Activated naive CD8-positive, alpha-beta T cell treated with anti-CD3 and anti-CD28 coated beads for 36 hours (primary cell): Measurements from ENCODE around the gene DEFB126. TPM values are rescaled to one million over a fixed set of nuclear protein-coding genes. Genes with fewer than 3 reads are reported as not detected.
"Not testable (repeated sequence)": the region's sequence is repeated elsewhere in the genome, so short reads cannot be mapped to it uniquely, and the experiment has no call there.

ENCODE experiments used
- DNase-seq: peaks from one replicate; pipeline ENCODE4 v3.0.0; 2021
- H3K27ac Mint-ChIP-seq: one replicate; pipeline ENCODE4 v1.8.0; 2022; ENCODE audit warnings: mild to moderate bottlenecking, moderate library complexity, mixed read lengths
- H3K27me3 Mint-ChIP-seq: one replicate; pipeline ENCODE4 v1.8.0; 2022; ENCODE audit warnings: mild to moderate bottlenecking, mixed read lengths
- H3K36me3 Mint-ChIP-seq: one replicate; pipeline ENCODE4 v1.8.0; 2021; ENCODE audit warnings: mild to moderate bottlenecking, mixed read lengths
- H3K4me1 Mint-ChIP-seq: one replicate; pipeline ENCODE4 v1.8.0; 2021; ENCODE audit warnings: mixed read lengths
- H3K4me3 Mint-ChIP-seq: one replicate; pipeline ENCODE4 v1.8.0; 2022; ENCODE audit warnings: mild to moderate bottlenecking, moderate library complexity, mixed read lengths
- H3K9me3 Mint-ChIP-seq: one replicate; pipeline ENCODE4 v1.8.0; 2022; ENCODE audit warnings: mixed read lengths
- total RNA-seq, 2 experiments: library from RNA; stranded (reverse); gene quantifications; one replicate each; pipeline ENCODE4 v1.2.3, GENCODE V29; 2021

The DEFB126 gene
- not detected for total RNA-seq

- H3K27ac Mint-ChIP-seq = no peak within 1 kb of the TSS
- no peak for DNase-seq
- H3K4me3 Mint-ChIP-seq = no peak within 1 kb of the TSS
- peaks cover under 1% of the 10 kb centered on the region for H3K4me1 Mint-ChIP-seq
- H3K9me3 Mint-ChIP-seq = peaks cover 2% of the 10 kb centered on the region
- H3K36me3 Mint-ChIP-seq = no peaks in the 10 kb centered on the region
- peaks cover 41% of the 10 kb centered on the region for H3K27me3 Mint-ChIP-seq
Measured at GRCh38 chr20:142290-142689, at the start of gene DEFB126. TSS of gene DEFB126 (plus strand) at chr20:142590. CDS start at chr20:142629, 39 bp downstream.

- peaks cover 72% of the 10 kb centered on the region for H3K27me3 Mint-ChIP-seq
- no peak overlapping the region for H3K27ac Mint-ChIP-seq
- H3K36me3 Mint-ChIP-seq = no peaks in the 10 kb centered on the region
- no peak for DNase-seq
- no peaks in the 10 kb centered on the region for H3K4me1 Mint-ChIP-seq
- no peak overlapping the region for H3K4me3 Mint-ChIP-seq
- peaks cover 19% of the 10 kb centered on the region for H3K9me3 Mint-ChIP-seq
Measured at GRCh38 chr20:93641-94040, 48.7 kb upstream of the DEFB126 start.

- peaks cover 19% of the 10 kb centered on the region for H3K9me3 Mint-ChIP-seq
- no peaks in the 10 kb centered on the region for H3K36me3 Mint-ChIP-seq
- peaks cover 81% of the 10 kb centered on the region for H3K27me3 Mint-ChIP-seq
- DNase-seq = no peak
- no peak overlapping the region for H3K27ac Mint-ChIP-seq
- H3K4me3 Mint-ChIP-seq = no peak overlapping the region
- no peaks in the 10 kb centered on the region for H3K4me1 Mint-ChIP-seq
Measured at GRCh38 chr20:95215-95614, 47.2 kb upstream of the DEFB126 start.

- H3K27ac Mint-ChIP-seq, H3K4me1 Mint-ChIP-seq: not testable (repeated sequence)
- H3K27me3 Mint-ChIP-seq = peaks cover 73% of the 10 kb centered on the region
Measured at GRCh38 chr20:97691-98090, 44.7 kb upstream of the DEFB126 start.

GRCh38 chr20:101975-102374 is 40.4 kb upstream of the DEFB126 start:
- no peaks in the 10 kb centered on the region for H3K4me1 Mint-ChIP-seq
- H3K27me3 Mint-ChIP-seq = peaks cover 75% of the 10 kb centered on the region
- peaks cover 5% of the 10 kb centered on the region for H3K9me3 Mint-ChIP-seq
- no peaks in the 10 kb centered on the region for H3K36me3 Mint-ChIP-seq
- DNase-seq = no peak
- H3K27ac Mint-ChIP-seq = no peak overlapping the region
- H3K4me3 Mint-ChIP-seq = no peak overlapping the region

More at GRCh38 chr20:97691-98090, 44.7 kb upstream of the DEFB126 start:
- peaks cover 19% of the 10 kb centered on the region for H3K9me3 Mint-ChIP-seq
- H3K36me3 Mint-ChIP-seq, DNase-seq, H3K4me3 Mint-ChIP-seq: not testable (repeated sequence)

- no peak overlapping the region for H3K4me3 Mint-ChIP-seq
- peaks cover 71% of the 10 kb centered on the region for H3K27me3 Mint-ChIP-seq
Measured at GRCh38 chr20:103456-103855, 38.9 kb upstream of the DEFB126 start.

GRCh38 chr20:112396-112795 is 30.0 kb upstream of the DEFB126 start:
- Mint-ChIP-seq H3K27ac (no peak overlapping the region), H3K27me3 (peaks cover 49% of the 10 kb centered on the region), H3K36me3 (no peaks in the 10 kb centered on the region), H3K4me3 (no peak overlapping the region), H3K4me1 (no peaks in the 10 kb centered on the region), H3K9me3 (peaks cover 8% of the 10 kb centered on the region)
- DNase-seq = no peak

More at GRCh38 chr20:103456-103855, 38.9 kb upstream of the DEFB126 start:
- H3K36me3 Mint-ChIP-seq = no peaks in the 10 kb centered on the region
- H3K27ac Mint-ChIP-seq = no peak overlapping the region
- no peaks in the 10 kb centered on the region for H3K4me1 Mint-ChIP-seq
- H3K9me3 Mint-ChIP-seq = no peaks in the 10 kb centered on the region
- DNase-seq = no peak

- peaks cover 68% of the 10 kb centered on the region for H3K27me3 Mint-ChIP-seq
Measured at GRCh38 chr20:117518-117917, 24.9 kb upstream of the DEFB126 start.

GRCh38 chr20:129786-130323 is 12.5 kb upstream of the DEFB126 start:
- not testable (repeated sequence) for H3K36me3 Mint-ChIP-seq, H3K27ac Mint-ChIP-seq, H3K4me3 Mint-ChIP-seq, H3K4me1 Mint-ChIP-seq, H3K9me3 Mint-ChIP-seq, DNase-seq
- H3K27me3 Mint-ChIP-seq = peaks cover 28% of the 10 kb centered on the region

More at GRCh38 chr20:117518-117917, 24.9 kb upstream of the DEFB126 start:
- no peak overlapping the region for H3K27ac Mint-ChIP-seq
- H3K4me3 Mint-ChIP-seq = no peak overlapping the region
- H3K9me3 Mint-ChIP-seq = peaks cover 15% of the 10 kb centered on the region
- DNase-seq = no peak
- no peaks in the 10 kb centered on the region for H3K4me1 Mint-ChIP-seq
- H3K36me3 Mint-ChIP-seq = no peaks in the 10 kb centered on the region

- DNase-seq = no peak
- Mint-ChIP-seq H3K36me3 (no peaks in the 10 kb centered on the region), H3K27me3 (peaks cover 44% of the 10 kb centered on the region), H3K9me3 (peaks cover 3% of the 10 kb centered on the region), H3K27ac (no peak overlapping the region), H3K4me3 (no peak overlapping the region), H3K4me1 (peaks cover 2% of the 10 kb centered on the region)
Measured at GRCh38 chr20:137668-138490, 4.5 kb upstream of the DEFB126 start.

- H3K27ac Mint-ChIP-seq = no peak overlapping the region
- no peaks in the 10 kb centered on the region for H3K36me3 Mint-ChIP-seq
- peaks cover 20% of the 10 kb centered on the region for H3K27me3 Mint-ChIP-seq
- no peak for DNase-seq
- H3K4me3 Mint-ChIP-seq = no peak overlapping the region
- no peaks in the 10 kb centered on the region for H3K9me3 Mint-ChIP-seq
- H3K4me1 Mint-ChIP-seq = no peaks in the 10 kb centered on the region
Measured at GRCh38 chr20:145877-146276, 3.5 kb downstream of the DEFB126 start.

- Mint-ChIP-seq H3K36me3 (no peaks in the 10 kb centered on the region), H3K4me1 (no peaks in the 10 kb centered on the region), H3K9me3 (no peaks in the 10 kb centered on the region), H3K27ac (no peak overlapping the region), H3K4me3 (no peak overlapping the region), H3K27me3 (peaks cover 24% of the 10 kb centered on the region)
- no peak for DNase-seq
Measured at GRCh38 chr20:152131-152530, 9.7 kb downstream of the DEFB126 start.

- Mint-ChIP-seq H3K9me3 (no peaks in the 10 kb centered on the region), H3K27ac (no peak within 1 kb of the TSS), H3K4me1 (no peaks in the 10 kb centered on the region), H3K4me3 (no peak within 1 kb of the TSS), H3K27me3 (peaks cover 27% of the 10 kb centered on the region), H3K36me3 (no peaks in the 10 kb centered on the region)
- no peak for DNase-seq
Measured at GRCh38 chr20:157154-157553, 14.8 kb downstream of the DEFB126 start, which contains the start of gene DEFB127. TSS of gene DEFB127 (plus strand) at chr20:157454. CDS start at chr20:157545, 91 bp downstream.

GRCh38 chr20:164618-165017 is 22.2 kb downstream of the DEFB126 start:
- Mint-ChIP-seq H3K4me1 (no peaks in the 10 kb centered on the region), H3K36me3 (no peaks in the 10 kb centered on the region), H3K27ac (no peak overlapping the region), H3K9me3 (no peaks in the 10 kb centered on the region), H3K27me3 (peaks cover 16% of the 10 kb centered on the region), H3K4me3 (no peak overlapping the region)
- DNase-seq = no peak

GRCh38 chr20:168876-169275 is 26.5 kb downstream of the DEFB126 start:
- no peak overlapping the region for H3K27ac Mint-ChIP-seq

GRCh38 chr20:184288-184687 is 41.9 kb downstream of the DEFB126 start:
- Mint-ChIP-seq H3K4me3 (no peak overlapping the region), H3K27ac (peak overlapping the region; percentile 21), H3K4me1 (peaks cover 9% of the 10 kb centered on the region), H3K36me3 (peaks cover 4% of the 10 kb centered on the region), H3K9me3 (peaks cover 13% of the 10 kb centered on the region), H3K27me3 (peaks cover 66% of the 10 kb centered on the region)
- DNase-seq = no peak

More at GRCh38 chr20:168876-169275, 26.5 kb downstream of the DEFB126 start:
- Mint-ChIP-seq H3K27me3 (peaks cover 12% of the 10 kb centered on the region), H3K9me3 (no peaks in the 10 kb centered on the region), H3K36me3 (no peaks in the 10 kb centered on the region), H3K4me1 (no peaks in the 10 kb centered on the region), H3K4me3 (no peak overlapping the region)
- no peak for DNase-seq
